Mesenteric fat pad (tissue), 1 donor: ENCODE measurements around the gene SKIL. TPM values are rescaled to one million over a fixed set of nuclear protein-coding genes. Genes with fewer than 3 reads are reported as not detected.

ENCODE experiments used
- DNase-seq: peaks from one replicate; pipeline ENCODE4 v3.0.0-alpha.2; 2020; ENCODE audit warnings: low spot score
- total RNA-seq: library from RNA; stranded (reverse); fragmentation: NEBNext Ultra II Directional; extraction: Animal tissue kit (Norgen Biotek cat#: 25700); gene quantifications from one replicate; pipeline ENCODE4 v1.2.1, GENCODE V29; 2021
- donor health status: DM: yes; HTN: yes; CAD: no.

Gene SKIL
- total RNA-seq, 1 donor from 2014 or later = 55.8 TPM

DNA sequence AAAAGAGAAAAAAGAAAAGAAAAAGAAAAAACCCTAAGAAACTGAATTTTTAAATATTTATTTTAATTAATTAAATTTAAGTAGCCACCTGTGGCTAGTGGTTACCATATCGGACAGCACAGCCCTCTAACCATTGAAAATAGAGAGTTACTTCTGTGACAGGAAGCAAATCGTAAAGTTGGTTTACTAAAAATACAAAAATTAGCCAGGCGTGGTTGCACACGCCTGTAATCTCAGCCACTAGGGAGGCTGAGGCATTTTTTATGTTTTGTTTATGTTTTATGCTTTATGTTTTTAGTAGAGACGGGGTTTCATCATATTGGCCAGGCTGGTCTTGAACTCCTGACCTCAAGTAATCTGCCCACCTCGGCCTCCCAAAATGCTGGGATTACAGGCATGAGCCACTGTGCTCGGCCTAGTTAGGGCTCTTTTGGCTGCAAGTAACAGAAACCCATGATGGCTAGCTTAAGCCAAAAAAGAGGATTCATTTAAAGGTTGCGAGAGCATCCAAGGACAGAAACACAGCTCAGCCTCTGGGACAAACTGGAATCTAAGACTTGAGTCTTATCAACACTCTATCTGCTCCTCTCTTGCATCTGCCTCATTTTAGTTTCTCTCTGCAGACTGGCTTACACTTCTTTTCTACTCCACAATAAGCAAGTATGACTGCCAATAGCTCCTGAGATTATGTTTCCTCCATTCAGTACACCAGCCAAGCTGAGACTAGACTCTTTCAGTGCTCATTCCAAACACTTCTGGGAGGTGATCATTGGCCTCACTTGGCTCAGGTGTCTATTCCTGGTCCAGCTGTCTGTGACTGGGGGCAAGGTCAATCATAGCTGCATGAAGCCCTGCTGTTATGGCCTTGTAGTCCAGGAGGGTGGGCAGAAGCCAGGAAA, 6.8 kb upstream of the SKIL start:
- no peak for DNase-seq

DNA sequence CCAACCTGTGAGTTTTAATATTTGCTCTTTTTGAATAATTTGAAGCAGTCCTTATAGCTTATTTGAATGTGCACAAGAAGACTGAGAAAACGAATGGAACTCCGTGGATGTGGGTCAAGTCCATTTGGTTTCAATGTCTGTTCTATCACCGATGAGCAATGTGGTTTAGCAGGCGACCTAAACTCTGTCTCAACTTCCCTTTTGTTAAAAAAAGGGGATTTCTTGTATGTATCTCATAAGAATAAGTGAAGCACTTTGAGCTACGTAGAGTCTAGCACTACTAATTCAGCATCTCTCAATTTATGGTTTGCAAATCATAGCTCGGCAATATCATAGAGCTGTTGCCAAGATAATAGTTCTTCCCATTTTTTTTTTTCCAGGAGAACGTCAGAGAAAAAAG, 4.6 kb upstream of the SKIL start:
- DNase-seq = no peak

DNA sequence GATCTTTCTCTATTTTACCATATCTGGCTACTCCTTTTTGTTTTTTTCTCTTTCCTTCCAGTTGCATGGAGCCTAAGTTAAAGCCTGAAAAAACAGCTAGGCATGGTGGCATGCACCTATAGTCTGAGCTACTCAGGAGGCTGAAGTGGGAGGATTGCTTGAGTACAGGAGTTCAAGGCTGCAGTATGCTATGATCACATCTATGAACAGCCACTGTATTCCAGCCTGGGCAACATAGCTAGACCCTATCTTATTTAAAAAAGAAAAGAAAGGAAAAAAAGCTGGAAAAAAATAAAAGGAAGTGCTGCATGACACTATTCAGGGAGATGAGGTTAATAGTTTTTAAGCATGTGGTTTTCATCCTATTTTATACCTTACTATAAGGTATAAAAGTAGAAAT, 4.0 kb upstream of the SKIL start:
- no peak for DNase-seq

DNA sequence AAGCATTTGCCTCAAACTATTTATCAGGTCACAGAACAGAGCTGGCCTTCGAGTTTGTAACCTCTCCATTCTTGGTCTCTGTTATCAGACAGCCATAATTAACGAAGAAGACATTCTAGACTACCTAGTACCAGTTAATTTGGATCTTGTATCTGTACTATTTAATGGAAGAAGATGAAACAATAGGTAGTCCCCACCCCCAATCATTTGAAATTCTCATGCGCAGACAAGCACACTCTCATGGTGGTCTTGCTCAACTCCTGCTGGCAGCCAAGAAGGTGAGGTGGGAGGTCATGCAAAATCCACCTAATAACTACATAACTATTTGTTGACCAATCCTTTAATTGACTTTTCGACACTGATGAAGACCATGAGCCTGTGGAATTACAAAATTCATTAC, 2.8 kb upstream of the SKIL start:
- no peak for DNase-seq

DNA sequence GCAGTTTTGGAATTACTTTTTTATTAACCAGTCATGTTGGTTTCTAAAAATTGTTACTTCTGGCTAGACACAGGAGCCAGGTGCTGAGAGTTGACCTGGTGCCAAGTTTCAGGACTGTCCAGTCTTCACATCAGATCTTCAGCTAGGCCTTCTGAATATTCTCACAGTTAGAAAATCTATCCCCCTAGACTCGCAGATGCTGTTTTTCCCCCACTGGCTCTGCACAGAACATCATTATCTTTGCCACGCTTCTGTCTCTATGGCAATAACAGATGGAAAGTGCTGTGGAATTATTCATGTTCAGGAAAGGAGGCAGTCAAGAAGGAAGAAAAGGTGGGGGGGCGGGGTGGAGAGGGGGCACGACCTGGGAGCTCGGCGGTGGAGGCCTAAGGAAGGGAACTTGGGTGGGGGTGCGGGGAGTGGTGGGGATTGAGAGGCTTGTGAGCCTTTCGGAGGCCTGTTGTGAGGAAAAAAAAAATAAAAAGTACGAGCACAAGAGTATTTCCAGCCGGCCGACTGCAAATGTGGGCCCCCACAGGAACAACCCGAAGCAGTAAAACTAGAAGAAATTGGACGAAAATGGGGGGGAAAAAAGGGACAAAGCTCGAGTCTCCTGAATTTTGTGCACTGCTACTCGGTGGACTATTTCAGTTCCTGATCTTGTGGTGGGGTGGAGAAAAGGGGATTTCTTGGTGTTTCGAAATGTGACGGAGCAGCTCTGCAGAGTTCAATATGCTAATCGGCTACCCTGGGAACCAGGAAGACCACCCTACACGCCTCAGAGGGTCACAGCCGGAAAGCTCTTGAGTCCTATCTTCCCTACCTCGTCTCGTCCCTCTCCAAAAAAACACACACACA, 1.5 kb upstream of the SKIL start:
- no peak for DNase-seq

DNA sequence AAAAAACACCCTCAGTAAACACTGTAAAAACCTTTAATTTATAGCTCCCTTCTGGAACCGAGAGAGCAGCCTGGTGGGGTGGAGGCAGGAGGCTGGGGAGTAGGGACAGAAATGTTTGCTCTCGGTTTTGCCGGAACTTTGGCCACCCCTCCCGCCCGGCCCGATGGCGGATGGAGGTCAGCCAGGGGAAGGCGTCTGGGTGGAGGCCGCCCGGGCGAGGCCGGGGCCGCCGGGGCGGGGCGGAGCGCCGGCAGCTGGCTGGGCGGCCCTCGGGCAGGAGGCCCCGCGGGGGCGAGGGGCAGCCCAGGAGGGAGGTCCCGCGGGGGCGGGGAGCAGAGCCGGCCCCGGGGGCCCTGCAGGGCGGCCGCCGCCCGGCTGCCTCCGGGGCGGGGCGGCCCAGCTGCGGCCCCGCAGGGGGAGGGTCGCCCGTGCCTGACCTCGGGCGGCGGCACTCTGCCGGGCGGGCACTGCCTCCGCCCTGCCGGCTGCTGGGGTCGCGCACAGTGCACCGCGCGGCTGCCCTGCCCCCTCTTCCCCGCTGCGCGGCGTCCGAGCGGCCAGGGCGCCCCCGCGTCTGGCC, 829 bp upstream of the SKIL start:
- DNase-seq = peak; percentile 94

DNA sequence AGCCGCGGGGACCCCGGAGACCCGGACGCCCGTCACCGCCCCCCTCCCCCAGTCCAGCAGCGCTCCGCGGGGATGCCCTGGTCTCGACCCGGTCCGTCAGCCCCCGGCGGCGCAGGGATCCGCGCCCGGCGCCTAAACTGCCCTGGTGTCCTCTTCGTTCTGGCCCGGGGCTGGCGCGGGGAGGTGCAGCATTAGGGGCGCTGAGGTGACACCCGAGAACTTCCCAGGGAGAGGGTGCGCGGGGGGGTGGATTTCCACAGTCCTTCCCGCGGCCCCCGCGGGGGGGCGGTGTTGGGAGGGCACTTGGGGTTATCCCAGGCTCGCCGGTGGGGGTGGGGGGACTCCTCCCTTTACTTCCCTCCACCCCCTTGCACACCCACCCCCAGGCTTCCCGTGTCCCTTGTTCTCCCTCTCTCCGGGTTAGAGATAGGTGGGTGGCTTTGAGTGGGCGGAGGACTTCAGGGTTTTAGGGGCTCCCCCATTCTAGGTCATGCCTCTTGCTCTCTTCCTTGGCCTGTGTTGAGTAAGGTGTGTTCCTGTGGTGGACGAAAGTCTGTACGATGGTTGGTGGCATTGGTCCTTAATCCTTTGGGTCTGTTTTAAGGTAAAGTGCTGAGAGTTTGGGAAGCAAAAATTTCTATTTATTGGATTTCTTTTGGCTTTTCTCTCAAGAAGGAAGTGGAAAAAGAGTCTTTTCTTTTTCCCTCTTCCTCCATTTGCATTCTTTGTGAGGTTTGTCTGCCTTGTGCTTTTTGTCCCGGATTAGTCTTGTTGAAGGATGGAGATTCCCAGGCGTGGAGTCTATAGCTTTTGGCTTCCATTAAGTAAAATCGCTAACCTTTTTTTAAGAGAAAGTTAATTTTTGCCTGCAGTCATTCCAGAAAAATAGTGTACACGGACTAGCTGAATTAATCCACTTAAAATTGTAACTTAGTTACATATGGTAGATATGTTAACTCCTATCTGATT, 811 bp downstream of the SKIL start:
- peak; percentile 95 for DNase-seq

DNA sequence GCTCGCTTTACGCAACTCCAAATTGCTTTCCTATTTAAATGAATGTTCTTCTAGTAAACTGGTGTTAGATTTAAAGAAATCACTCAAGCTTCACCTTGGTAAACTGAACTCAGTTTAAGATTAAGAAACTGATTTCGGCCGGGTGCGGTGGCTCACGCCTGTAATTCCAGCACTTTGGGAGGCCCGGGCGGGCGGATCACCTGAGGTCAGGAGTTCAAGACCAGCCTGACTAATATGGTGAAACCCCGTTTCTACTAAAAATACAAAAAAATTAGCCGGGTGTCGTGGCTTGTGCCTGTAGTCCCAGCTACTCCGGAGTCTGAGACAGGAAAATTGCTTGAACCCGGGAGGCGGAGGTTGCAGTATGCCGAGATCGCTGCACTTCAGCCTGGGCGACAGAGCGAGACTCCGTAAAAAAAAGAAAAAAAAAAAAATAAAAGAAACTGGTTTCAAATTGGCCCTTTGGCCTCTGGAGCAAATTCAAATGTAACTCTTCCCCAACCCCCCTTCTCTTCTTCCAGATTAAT, 1.7 kb downstream of the SKIL start:
- DNase-seq = no peak

DNA sequence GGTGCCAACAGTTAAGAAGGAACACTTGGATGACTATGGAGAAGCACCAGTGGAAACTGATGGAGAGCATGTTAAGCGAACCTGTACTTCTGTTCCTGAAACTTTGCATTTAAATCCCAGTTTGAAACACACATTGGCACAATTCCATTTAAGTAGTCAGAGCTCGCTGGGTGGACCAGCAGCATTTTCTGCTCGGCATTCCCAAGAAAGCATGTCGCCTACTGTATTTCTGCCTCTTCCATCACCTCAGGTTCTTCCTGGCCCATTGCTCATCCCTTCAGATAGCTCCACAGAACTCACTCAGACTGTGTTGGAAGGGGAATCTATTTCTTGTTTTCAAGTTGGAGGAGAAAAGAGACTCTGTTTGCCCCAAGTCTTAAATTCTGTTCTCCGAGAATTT, 3.0 kb downstream of the SKIL start:
- no peak for DNase-seq

DNA sequence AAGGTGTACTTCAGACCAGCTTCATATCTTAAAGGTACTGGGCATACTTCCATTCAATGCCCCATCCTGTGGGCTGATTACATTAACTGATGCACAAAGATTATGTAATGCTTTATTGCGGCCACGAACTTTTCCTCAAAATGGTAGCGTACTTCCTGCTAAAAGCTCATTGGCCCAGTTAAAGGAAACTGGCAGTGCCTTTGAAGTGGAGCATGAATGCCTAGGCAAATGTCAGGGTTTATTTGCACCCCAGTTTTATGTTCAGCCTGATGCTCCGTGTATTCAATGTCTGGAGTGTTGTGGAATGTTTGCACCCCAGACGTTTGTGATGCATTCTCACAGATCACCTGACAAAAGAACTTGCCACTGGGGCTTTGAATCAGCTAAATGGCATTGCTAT, 3.4 kb downstream of the SKIL start:
- no peak for DNase-seq

DNA sequence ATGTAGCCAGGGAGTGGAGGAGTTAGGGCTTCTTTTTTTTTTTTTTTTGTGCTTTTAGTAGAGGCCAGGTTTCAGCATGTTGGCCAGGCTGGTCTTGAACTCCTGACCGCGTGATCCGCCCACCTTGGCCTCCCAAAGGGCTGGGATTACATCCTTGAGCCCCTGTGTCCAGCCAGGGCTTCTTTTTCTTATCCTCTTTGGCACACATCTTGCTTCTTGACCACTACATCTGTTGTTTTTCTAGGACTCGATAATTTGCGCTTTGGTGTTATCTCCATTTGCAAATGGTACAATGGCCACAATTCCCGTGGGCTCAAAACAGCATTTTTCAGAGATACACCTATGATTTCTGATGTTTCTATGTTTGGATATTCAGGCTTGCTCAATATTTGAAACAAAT, 4.2 kb downstream of the SKIL start:
- DNase-seq = no peak

DNA sequence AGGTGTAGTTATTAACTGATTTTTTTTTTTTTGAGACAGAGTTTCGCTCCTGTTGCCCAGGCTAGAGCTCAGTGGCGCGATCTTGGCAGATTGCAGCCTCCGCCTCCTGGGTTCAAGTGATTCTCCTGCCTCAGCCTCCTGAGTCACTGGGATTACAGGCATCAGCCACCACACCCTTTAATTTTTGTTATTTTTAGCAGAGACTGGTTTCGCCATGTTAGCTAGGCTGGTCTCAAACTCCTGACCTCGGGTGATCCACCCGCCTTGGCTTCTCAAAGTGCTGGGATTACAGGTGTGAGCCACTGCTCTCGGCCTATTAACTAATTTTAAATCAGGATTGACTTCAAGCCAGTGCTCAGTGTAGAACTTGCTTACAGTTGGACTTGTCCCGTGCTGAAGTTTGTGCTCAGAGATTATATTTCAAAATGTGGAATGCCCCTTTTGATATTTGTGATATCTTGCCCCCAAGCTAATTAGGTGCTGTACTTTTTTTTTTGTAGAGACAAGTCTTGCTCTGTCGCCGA, 6.0 kb downstream of the SKIL start:
- DNase-seq = no peak

DNA sequence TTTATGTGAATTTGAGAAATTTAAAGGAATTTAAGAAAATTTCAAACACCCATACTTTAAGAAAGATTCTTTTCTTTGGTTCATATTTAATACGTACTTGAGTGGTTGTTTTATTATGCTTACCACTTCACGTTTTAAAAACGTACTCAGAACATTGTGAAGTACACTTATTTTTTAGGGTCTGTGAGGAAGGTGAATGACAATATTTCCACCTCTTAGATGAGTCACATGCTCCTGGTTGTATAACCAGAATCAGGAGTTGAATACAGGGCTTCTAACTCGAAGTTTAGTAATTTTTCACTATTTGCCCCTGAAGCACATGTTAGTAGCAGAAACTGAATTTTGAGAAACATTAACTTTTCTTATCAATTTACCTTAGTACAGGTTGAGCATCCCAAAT, 7.5 kb downstream of the SKIL start:
- no peak for DNase-seq

DNA sequence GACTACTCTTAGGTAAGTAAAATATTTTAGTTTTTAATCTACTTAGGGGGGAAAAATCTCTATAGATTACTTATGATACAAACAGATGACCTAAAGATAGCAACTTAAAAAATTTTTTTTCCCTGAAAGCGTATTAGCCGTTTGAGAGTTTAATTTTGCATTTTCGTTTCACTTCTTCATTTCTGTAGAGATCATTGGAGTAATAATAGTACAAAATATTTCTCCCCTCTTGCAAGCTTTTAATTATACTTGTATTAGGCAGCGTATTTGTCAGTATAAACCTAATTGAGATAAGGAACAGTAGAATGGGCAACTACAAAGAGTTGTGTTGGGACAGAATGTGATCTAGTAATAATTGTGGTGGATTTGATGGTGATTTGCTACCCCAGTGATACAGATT, 10.3 kb downstream of the SKIL start:
- no peak for DNase-seq

DNA sequence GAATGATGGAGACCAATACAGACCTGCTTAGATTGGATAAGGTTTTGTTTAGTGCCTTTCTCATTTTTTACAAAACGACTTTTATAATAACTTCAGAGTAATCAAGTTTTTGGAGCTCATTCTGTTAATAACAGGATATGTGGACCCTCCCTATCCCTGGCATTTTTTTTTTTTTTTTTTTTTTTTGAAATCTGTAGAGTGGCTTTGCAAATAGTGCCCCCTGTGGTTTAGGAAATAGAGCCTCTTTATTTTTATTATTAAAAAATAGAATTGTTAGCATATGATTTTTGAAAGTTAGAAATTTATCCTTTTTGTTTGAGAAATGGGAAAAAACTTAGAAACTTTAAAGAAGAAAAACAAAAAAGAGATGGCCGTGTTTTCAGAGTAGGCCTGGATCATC, 11.4 kb downstream of the SKIL start:
- no peak for DNase-seq

DNA sequence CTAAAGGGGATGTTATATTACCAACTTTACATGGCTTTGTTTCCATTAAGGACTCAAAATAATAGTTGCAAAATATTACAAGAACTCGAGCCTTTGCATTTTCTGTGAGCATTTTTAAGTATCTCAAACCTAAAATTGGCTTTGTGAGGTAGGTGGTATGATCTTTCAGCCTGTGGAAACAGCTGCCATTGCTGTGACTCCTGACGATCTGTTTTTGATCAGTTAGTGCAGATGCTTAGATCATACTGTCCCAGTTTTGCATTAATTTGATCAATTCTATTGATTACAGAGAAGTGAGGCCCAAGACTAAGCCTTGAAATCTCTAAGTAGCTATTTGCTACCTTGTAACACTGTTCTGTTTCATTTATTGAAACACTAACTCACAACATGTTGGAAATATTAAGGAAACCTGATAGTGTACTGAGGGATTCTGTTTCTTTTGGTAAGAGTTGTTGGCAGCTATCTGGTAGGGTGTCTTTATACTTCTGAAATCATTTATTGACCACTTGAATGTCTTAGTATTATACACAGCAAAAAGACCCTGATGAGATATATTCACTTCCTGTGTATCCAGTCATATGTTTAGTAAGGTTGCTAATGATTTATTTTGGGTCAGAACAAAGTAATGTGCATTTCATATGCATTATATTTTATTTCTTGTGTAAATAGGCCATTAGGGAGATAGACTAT, 14.8 kb downstream of the SKIL start:
- DNase-seq = no peak

DNA sequence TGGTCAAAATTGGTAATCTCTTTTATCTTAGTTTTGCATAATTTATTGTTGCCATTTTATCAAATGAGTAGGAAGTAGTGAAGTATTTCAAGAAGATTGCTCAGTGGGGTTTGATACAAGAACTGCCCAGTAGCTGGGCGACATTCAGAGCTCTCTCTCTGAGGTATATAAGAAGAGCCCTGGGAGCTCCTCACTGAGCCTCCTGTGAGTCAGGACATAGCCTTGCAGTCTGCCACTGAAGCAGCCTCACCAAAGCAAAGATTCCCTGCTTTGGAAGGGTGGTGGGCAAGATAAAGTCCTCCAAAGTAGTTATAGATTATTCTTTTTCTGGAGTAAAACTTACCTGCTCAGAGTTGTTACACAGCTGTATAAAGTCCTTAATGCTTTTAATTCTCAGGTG, 26.1 kb downstream of the SKIL start:
- DNase-seq = no peak

DNA sequence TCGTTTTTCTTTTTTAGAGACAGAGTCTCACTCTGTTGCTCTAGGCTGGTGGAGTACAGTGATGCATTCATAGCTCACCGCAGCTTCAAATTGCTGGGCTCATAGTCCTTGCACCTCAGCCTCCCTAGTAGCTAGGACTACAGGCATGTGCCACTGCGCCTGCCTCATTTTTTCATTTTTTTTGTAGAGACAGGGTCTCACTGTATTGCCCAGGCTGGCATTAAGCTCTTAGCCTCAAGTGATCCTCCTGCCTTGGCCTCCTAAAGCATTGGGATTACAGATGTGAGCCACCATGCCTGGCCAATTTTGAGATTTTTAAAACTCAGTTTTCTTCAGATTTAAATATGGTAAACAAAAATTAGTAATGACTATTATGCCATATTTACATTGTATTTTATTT, 29.0 kb downstream of the SKIL start:
- no peak for DNase-seq

DNA sequence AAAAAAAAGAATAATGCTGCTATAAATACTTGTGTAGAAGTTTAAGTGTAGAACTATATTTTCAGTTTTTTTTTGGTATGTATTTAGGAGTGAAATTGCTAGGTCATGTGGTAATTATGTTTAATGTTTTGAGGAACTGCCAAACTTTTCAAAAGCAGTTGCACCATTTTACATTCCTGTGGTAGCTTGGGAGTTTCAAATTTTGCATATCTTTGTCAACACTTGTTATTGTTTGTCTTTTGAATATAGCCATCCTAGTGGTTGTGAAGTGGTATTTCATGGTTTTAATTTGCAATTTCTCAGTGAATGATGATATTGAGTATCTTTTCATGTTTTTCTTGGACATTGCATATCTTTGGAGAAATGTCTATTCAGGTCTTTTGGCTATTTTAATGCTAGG, 30.4 kb downstream of the SKIL start:
- DNase-seq = no peak

DNA sequence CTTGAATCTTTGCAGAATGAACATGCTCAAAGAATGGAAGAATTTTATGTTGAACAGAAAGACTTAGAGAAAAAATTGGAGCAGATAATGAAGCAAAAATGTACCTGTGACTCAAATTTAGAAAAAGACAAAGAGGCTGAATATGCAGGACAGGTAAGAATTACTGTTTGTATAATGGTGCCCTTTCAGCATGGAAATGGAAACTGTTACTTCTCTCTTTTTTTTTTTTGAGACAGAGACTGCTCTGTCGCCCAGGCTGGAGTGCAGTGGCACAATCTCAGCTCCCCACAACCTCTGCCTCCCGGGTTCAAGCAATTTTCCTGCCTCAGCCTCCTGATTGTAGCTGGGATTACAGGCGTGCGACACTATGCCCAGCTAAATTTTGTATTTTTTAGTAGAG, 33.6 kb downstream of the SKIL start:
- DNase-seq = no peak
